Measurements from ENCODE around the gene R3HDM2.
A peak's percentile ranks its signal among the peaks of the same experiment; 100 is the strongest.
"Not testable (repeated sequence)": the region's sequence is repeated elsewhere in the genome, so short reads cannot be mapped to it uniquely, and the experiment has no call there.

The R3HDM2 gene

GRCh38 chr12:57309420-57309819, 121.4 kb downstream of the R3HDM2 start:
- DNase-seq (ENCODE audit: low read depth, low spot score) = no peak
- no peak overlapping the region for H3K4me3 ChIP-seq (ENCODE audit: low read length)

GRCh38 chr12:57300961-57301584, 129.8 kb downstream of the R3HDM2 start:
- no peak for DNase-seq (ENCODE audit: low read depth, low spot score)

GRCh38 chr12:57299514-57300016, 131.3 kb downstream of the R3HDM2 start:
- DNase-seq (ENCODE audit: low read depth, low spot score) = no peak
- H3K4me3 ChIP-seq (ENCODE audit: low read length) = no peak overlapping the region

More at GRCh38 chr12:57300961-57301584, 129.8 kb downstream of the R3HDM2 start:
- H3K4me3 ChIP-seq (ENCODE audit: low read length) = no peak overlapping the region

GRCh38 chr12:57296291-57296690, 134.6 kb downstream of the R3HDM2 start:
- DNase-seq (ENCODE audit: low read depth, low spot score) = no peak
- no peak overlapping the region for H3K4me3 ChIP-seq (ENCODE audit: low read length)

GRCh38 chr12:57282073-57282472, 148.8 kb downstream of the R3HDM2 start:
- not testable (repeated sequence) for DNase-seq (ENCODE audit: low read depth, low spot score)

GRCh38 chr12:57280211-57281062, 150.4 kb downstream of the R3HDM2 start:
- peak; percentile 42 for DNase-seq (ENCODE audit: low read depth, low spot score)
- H3K4me3 ChIP-seq (ENCODE audit: low read length) = no peak overlapping the region

More at GRCh38 chr12:57282073-57282472, 148.8 kb downstream of the R3HDM2 start:
- not testable (repeated sequence) for H3K4me3 ChIP-seq (ENCODE audit: low read length)

- no peak overlapping the region for H3K4me3 ChIP-seq (ENCODE audit: low read length)
- DNase-seq (ENCODE audit: low read depth, low spot score) = no peak
Measured at GRCh38 chr12:57278465-57279381, 152.1 kb downstream of the R3HDM2 start.

GRCh38 chr12:57276935-57277563, 153.8 kb downstream of the R3HDM2 start:
- no peak overlapping the region for H3K4me3 ChIP-seq (ENCODE audit: low read length)
- DNase-seq (ENCODE audit: low read depth, low spot score) = peak; percentile 28

- not testable (repeated sequence) for DNase-seq (ENCODE audit: low read depth, low spot score); H3K4me3 ChIP-seq (ENCODE audit: low read length)
Measured at GRCh38 chr12:57276233-57276632, 154.6 kb downstream of the R3HDM2 start.

GRCh38 chr12:57273516-57273915, 157.3 kb downstream of the R3HDM2 start:
- no peak for DNase-seq (ENCODE audit: low read depth, low spot score)
- no peak overlapping the region for H3K4me3 ChIP-seq (ENCODE audit: low read length)

- no peak overlapping the region for H3K4me3 ChIP-seq (ENCODE audit: low read length)
- DNase-seq (ENCODE audit: low read depth, low spot score) = no peak
Measured at GRCh38 chr12:57272337-57273151, 158.3 kb downstream of the R3HDM2 start.

- H3K4me3 ChIP-seq (ENCODE audit: low read length) = no peak overlapping the region
- no peak for DNase-seq (ENCODE audit: low read depth, low spot score)
Measured at GRCh38 chr12:57270966-57271470, 159.8 kb downstream of the R3HDM2 start.

- no peak overlapping the region for H3K4me3 ChIP-seq (ENCODE audit: low read length)
- no peak for DNase-seq (ENCODE audit: low read depth, low spot score)
Measured at GRCh38 chr12:57268264-57268663, 162.6 kb downstream of the R3HDM2 start.

- no peak for DNase-seq (ENCODE audit: low read depth, low spot score)
- no peak overlapping the region for H3K4me3 ChIP-seq (ENCODE audit: low read length)
Measured at GRCh38 chr12:57266681-57267080, 164.2 kb downstream of the R3HDM2 start.

GRCh38 chr12:57263096-57263495, 167.7 kb downstream of the R3HDM2 start:
- DNase-seq (ENCODE audit: low read depth, low spot score) = no peak
- no peak overlapping the region for H3K4me3 ChIP-seq (ENCODE audit: low read length)

- no peak for DNase-seq (ENCODE audit: low read depth, low spot score)
- no peak overlapping the region for H3K4me3 ChIP-seq (ENCODE audit: low read length)
Measured at GRCh38 chr12:57262126-57262822, 168.6 kb downstream of the R3HDM2 start.

- no peak for DNase-seq (ENCODE audit: low read depth, low spot score)
- H3K4me3 ChIP-seq (ENCODE audit: low read length) = no peak overlapping the region
Measured at GRCh38 chr12:57261428-57261865, 169.4 kb downstream of the R3HDM2 start.
